ENCODE measurements around the gene GRPR.
A peak's percentile ranks its signal among the peaks of the same experiment; 100 is the strongest.
"Not testable (repeated sequence)": the region's sequence is repeated elsewhere in the genome, so short reads cannot be mapped to it uniquely, and the experiment has no call there.

The GRPR gene

DNA sequence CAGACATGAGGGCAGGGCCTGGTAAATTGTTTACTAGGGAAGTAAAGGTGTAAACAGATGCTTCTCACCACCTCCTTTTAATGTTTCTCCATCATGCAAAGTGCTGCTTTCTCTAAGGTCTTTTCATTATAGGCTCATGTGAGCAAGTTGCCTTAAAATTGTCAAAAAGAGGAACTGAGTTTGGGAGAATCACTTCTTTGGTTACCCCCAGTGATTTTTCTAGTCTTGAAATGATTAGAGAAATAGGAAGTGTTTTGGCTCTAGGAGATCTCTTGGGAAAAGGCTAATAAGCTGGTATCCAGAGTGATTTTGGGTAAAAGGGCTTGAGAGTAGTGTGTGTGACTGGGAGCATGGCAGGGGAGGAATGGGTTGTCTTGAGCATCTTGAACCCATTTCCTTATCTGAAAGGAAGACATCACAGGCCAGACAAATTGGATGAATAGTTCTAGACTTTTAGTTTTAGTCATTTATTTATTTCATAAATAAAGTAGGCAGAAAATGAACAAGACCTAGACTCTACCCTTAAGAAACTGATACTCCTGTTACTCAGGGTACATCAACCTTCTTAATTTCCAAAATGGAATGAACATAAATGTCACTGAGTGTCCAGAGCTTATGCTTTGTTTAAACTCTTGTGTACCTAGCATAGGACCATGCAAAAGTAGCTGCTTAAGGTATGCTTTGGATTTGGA, 14.2 kb downstream of the GRPR start:
- DNase-seq (ENCODE audit: low spot score), result no peak

DNA sequence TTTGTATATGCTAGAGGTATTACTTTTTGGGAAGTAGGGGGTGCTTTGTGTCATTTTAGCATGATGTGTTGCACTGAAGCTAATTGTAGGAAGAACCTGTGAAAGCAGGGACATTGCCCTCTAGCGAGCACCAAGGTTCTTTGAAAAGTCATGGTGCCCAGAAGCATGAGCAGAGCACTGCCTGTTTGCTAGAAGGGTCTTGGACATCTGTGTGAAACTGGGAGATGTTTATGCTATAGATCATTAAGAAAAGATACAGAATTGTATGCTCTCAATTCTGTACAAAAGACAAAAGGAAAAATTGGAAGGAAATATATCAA, 14.7 kb downstream of the GRPR start:
- no peak for DNase-seq (ENCODE audit: low spot score)

DNA sequence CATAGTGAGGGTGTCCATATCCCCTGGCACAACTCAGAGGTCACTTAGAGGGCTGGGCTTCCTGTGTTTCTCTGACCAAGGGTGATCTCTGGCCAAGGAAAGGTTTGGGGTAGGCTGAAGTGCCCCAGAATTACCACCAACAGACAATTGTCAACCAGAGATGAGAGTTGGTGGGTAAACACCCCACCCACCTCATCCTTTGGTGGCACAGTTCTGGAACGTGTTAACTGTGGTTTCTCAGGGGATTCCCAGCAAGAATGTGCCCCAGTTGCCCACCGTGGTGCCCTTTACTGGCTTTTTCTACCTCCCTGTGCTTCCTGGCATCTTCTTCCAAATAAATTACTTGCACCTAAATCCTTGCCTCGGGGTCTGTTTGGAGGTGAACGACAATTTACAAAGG, 17.1 kb downstream of the GRPR start:
- DNase-seq (ENCODE audit: low spot score), result no peak

DNA sequence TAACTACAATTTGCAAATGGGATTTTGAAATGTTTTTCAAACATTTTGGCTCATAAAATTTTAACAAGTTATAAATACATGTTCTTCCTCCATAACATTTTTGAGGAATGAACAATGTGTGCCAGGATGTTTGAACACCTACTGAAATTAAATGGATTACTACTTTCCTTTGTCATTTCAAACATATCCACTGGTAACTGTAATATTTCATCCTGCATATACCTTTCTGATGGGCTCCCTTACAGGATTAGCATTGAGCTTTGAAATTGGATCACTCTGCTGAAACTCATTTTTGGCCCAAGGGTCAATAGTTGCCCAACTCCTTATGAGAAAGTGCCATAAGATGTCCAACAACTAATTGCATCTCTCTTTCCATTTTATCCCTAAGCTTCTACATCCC, 17.6 kb downstream of the GRPR start:
- DNase-seq (ENCODE audit: low spot score), result no peak

DNA sequence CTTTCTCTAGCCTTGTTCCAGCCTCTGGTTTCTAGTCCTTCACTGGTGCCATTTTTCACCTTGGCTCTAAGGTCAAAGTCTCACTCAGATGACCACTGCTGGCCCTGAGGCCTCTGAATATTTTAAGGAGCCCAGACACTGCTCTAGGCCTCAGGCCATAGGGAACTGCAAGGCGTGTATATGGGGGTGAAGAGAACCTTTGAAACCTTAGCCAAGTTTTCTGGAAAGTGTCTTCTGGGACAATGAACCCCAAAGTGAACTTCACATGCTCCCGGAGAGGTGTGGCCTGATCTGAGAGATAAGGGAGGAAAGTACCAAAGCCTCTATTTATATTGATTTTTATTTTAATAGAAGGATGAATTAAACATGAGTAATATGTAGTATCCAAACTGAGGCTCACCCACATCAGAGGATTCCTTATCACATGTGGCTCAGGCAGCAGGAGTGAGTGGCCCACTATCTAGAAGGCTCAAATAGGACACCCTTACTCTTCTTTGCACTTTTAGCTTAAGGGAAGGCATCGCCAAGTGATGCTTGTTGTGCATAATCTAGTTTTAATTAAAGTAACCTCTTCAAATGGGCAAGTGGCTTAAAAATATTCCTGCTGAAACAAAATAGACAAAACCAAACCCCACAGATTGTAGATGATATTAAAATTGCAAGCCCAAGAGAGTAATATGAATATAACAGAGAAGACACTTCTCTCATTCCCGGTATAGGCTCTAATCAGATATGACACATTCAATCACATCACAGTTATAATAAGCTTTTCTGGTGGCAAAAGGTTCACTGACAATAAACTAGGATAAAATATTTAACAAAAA, 18.3 kb downstream of the GRPR start:
- DNase-seq (ENCODE audit: low spot score), result no peak

DNA sequence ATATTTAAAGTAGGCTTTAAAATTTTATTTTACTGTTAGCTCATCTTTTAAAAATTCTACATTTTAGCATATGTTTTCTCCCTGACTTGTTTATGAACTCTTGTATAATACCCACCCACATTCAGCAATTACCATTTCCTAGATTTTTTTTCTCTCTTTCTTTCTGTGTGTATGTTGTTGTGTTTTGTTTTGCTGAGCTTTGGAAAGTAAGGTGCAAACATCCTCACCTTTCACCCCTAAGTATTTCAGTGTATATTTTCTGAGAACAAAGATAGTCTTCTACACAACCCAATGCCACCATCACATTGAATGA, 18.8 kb downstream of the GRPR start:
- DNase-seq (ENCODE audit: low spot score), result no peak

DNA sequence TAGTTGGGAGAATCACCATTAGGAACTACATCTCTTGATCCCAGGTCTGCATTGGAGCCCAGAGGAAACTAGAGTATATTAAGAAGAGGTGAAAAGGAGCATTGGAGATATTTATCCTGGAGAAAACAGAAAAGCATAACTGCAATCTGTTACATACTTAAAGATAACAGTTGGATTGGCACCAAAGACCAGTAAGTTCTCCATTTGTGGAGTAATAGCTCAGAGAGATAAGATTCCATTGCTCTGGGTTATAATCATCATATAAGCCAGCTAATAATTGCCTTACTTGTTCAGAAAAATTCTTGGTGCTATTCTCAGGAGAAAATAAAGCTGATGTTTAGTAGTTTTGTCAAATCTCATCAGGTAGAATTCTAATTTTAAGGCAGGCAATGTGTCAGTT, 20.6 kb downstream of the GRPR start:
- DNase-seq (ENCODE audit: low spot score), result no peak

DNA sequence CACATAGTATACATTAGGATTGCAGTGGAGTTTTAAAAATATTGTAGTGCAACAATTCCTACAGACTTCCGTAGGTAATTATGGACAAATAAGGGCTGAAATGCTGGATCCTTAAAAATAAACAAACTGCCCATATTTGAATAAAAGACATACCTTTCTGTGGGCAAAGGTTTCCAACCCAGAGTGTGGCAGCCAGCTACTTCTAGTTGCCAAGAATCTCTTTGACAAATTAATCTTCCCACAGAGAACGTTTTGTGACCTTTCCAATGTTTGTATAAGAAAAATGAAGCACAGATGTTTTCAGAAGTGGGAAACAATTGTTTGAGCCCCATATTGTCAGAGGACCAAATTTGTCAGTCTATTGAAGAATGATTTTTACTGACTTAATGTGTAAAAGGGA, 21.1 kb downstream of the GRPR start:
- no peak for DNase-seq (ENCODE audit: low spot score)

DNA sequence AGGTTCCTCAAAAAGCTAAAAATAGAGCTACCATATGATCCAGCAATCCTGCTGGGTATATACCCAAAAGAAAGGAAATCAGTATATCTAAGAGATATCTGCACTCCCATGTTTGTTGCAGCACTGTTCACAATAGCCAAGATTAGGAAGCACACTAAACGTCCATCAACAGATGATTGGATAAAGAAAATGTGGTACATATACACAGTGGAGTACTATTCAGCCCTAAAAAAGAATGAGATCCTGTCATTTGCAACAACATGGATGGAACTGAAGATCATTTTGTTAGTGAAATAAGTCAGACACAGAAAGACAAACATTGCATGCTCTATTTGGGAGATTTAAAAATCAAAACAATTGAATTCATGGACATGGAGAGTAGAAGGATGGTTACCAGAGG, 21.7 kb downstream of the GRPR start:
- not testable (repeated sequence) for DNase-seq (ENCODE audit: low spot score)

DNA sequence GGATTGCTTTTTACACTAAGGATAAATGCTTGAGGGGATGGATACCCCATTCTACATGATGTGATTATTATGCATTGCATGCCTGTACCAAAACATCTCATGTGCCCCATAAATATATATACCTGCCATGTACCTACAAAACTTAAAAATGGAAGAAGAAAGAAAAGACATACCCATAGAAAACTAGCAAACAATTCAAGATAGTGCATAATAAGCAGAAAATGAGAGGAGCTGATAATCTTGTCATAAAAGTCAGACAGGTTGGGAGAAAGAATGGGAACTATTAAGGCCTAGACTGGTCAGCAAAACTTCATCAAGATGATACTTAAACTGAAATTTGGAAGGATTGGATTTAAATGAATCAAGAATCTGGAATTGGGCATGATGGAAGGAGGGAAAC, 22.3 kb downstream of the GRPR start:
- DNase-seq (ENCODE audit: low spot score), result no peak

DNA sequence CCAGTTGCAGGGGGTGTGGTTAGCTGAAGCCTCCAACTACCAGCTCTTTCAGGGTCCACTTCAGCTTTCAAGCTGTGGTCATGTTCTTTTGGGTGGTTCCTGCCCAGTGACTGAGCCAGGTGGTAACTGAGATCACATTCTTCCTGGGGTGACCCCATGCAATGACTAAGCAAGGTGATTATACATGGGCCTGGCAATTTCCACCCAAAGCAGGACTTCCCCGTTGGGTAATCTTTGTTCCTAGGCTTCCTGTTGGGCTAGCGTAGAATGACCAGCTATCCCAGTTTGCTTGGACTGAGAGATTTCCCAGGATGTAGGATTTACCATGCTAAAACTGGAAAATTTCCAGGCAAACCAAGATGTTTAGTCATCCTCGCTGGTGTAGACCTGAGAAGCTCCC, 25.5 kb downstream of the GRPR start:
- no peak for DNase-seq (ENCODE audit: low spot score)

DNA sequence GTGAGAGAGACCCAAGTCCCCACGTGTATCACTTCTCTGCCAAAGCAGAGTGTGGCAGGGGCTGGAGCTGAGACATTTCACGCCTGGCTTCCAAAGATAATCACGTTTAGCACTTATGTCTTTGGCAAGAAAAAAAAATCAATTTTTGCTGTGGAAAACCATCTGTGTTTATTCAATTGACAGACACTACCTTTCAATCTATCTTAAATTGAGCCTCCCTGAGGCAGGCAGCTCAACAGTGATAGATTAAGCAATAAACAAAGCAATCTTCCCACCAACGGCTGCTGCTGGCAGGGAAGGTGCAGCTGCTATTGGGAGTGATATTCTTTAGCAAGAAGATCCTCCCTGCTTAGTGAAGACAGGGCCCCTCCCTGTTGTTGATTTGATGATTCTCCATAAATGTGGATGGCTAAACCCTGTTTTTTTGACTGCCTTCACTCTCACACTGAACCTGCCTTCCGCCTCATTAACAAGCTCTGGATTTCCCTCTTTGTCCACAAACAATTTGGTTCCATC, 32.3 kb downstream of the GRPR start:
- DNase-seq (ENCODE audit: low spot score), result no peak

DNA sequence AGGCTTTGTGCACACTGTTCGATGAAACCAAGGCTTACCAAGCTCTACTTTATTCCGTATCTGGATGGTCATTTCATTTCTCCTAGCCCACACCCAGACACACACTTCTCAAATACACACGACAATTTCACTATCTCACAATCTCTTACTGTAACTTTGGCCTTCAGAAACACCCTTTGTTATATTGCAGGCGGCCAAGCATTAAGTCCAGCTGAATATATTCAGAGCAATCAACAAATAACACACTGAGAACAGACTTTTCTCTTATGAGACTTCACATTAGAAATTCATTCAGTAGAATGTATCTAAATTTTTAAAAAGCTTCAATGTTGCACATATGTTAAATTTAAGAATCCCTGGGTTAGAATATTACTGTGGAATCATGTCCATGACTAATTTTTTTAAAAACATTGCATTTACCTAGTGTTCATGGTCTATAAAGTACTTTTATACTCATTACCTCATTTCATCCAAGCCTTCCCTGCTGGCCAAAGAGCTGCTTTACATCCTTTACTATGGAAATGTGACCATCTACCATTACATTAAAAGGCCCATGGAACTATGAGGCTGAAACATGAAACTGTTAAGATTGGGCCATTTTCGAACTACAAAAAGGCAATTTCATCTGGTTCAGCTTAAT, 33.4 kb downstream of the GRPR start:
- DNase-seq (ENCODE audit: low spot score), result no peak

DNA sequence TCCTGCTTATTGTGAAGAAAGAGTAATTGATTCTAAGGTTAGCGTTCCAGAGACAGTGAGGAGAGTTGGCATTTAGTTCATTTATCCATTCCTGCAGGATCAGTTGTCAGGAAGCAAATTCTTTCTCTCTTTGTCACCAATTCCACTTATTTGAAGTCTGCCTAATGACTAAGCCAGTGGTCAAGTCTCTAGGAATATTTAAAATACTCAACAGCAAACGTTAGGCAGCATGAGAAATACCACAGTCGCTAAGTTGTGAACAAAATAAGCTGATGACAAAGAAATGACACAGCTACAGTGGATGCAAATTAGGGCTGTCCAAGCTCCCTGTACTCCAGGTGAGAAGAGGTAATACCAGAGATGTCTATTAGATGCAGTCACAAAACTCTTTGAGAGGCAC, 37.4 kb downstream of the GRPR start:
- DNase-seq (ENCODE audit: low spot score), result peak; percentile 86

DNA sequence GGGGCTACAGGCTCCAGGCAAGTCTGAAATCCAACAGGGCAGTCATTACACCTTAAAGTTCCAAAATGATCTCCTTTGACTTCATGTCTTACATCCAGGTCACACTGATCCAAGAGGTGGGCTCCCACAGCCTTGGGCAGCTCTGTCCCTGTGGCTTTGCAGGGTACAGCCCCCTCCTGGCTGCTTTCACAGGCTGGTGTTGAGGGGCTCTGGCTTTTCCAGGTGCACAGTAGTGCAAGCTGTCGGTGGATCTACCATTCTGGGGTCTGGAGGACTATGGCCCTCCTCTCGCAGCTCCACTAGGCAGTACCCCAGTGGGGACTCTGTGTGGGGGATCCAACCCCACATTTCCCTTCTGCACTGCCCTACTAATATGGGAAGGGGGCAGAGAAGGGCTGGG, 37.8 kb downstream of the GRPR start:
- not testable (repeated sequence) for DNase-seq (ENCODE audit: low spot score)

DNA sequence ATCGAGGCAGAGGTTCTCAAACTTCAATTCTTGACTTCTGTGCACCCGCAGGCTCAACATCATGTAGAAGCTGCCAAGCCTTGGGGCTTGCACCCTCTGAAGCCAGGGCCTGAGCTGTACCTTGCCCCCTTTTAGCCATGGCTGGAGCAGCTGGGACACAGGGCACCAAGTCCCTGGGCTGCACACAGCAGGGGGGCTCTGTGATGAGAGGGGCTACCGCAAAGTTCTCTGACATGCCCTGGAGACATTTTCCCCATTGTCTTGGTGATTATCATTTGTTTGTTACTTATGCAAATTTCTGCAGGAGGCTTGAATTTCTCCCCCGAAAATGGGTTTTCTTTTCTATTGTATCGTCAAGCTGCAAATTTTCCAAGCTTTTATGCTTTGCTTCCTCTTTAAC, 39.0 kb downstream of the GRPR start:
- no peak for DNase-seq (ENCODE audit: low spot score)

DNA sequence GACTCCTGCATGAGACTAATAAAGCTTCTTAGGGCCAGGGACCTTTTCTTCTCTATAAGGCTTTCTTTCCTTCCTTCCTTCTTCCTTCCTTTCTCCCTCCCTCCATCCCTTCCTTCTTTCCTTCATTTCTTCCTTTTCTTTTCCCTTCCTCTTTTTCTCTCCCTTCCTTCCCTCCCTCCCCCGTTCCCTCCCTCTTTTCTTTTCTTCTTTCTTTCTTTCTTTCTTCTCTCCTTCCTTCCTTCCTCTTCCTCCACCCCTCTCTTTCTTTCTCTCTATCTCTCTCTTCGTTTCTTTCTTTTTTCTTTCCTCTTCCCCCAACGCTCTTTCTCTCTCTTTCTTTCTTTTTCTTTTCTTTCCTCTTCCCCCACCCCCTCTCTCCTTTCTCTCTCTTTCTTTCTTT, 41.4 kb downstream of the GRPR start:
- no peak for DNase-seq (ENCODE audit: low spot score)

DNA sequence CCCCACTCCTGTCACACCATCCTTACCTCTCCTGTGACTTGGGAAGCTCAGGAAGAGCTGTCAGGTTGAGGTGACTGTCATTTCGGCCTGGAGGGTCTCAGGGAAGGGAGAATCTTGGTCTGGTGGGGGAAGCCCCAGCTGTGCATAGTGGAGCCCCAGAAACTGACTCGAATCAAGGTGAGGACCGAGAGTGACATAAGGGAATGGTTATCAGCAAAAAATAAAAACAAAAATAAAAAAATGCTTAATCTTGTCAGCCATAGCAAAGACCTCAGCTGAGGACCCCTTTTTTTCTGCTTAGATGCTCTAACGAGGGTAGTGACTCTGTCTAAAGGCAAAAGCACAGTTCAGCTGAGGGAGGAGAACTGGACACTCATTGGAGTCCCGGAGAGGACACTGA, 43.8 kb downstream of the GRPR start, which contains the start of gene MAGEB17:
TSS of gene MAGEB17 (plus strand) at position 301 of the 400 bp plus-strand sequence. CDS start 2,902 bp downstream, outside the sequence.
- no peak for DNase-seq (ENCODE audit: low spot score)

DNA sequence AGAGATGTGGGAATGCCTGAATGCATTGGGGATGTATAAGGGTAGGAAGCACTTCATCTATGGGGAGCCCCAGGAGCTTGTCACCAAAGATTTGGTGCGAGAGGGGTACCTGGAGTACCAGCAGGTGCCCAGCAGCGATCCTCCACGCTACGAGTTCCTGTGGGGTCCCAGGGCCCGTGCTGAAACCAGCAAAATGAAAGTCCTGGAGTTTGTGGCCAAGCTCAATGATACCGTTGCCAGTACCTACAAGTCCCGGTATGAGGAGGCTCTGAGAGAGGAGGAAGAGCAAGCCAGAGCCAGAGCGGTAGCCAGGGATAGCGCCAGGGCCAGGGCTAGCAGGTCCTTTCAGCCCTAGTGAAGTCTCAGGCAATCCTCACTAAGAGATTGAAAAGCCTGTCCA, 47.7 kb downstream of the GRPR start:
- no peak for DNase-seq (ENCODE audit: low spot score)

DNA sequence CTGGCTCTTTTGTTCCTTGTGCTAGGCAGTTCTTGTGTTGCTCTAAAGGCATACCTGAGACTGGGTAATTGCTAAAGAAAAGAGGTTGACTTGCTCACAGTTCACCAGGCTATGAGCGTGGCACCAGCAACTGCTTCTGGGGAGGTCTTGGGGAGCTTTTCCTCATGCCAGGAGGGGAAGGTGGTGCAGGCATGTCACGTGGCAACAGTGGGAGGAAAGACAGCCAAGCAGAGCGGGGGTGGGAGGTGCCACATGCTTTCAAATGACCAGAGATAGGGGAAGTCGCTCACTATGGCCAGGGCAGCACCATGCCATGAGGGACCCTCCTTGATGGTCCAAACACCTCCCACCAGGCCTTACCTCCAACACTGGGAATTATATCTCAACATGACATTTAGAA, 48.6 kb downstream of the GRPR start:
- DNase-seq (ENCODE audit: low spot score), result no peak

DNA sequence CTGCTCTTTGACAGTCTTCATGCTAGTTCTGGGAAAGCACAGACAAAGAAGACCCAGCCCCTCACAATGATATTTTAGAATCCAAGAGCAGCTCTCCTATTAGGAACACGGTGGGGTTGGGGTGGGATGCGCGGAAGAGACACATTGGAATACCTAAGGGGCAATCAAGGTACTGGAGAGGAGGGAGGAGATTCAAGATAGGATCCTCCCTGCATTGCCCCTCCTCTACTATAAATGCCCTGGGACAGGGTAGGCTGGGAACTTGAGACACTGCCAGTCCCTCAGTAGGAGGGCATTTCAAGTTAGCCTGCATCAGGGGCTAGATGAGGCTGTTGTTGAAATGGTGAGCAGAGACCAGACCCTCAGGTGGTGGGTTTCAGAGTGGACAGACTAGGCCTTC, 49.0 kb downstream of the GRPR start:
- DNase-seq (ENCODE audit: low spot score), result no peak

DNA sequence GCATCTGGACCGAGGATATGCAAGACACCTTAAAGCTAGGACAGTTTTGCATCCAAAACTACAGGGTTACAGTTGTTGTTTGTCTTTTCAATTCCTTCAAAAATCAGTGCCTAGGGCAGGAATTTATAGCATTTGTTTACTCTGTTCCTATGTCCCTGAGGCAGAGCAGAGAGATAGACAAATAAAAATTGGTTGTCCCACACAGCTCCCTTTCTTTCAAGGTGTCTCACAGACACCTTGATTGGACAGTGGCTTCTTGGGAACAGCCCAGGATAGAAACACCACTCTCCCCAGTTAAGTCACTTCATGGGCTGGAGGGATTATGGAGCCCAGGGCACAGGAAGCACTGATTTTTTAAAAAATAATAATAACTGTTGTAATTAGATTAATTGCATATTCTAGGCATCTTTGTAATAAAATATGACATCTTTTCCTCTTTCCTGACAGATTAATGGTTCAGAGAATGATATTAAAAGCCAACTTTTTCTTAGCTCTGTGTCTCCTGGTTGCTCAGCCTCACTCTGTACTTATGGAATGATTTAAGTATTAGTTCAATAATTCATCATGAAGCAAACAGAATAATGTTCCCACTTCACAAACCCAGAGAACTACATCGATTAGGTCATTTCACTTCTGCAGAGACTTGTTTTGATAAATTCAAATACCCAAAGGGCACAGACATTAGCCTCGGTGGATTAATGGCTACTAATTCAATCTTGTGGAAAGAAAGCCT, 52.1 kb downstream of the GRPR start:
- DNase-seq (ENCODE audit: low spot score), result no peak

DNA sequence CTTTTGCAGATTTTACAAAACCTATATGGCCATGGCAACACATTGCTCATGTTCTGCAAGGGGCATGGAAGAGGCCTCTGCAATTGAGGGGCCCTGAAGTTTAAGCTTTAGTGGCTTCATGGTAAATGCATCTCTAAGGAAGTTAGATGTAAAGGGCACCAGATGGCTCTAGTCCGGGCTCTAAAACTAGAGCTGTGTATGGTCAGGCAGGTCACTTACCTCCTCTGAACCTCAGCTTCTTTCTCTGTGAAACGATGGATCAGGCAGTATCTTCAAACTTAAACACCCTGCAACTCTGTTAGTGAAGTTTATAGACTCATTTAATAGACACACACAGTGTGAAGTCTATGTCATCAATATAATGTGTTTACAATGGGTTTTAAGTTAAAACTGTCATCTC, 53.9 kb downstream of the GRPR start:
- DNase-seq (ENCODE audit: low spot score), result no peak

Data from AG08396 (cell line).